ENCODE data around the gene ARL2BP.

ARL2BP gene

DNA sequence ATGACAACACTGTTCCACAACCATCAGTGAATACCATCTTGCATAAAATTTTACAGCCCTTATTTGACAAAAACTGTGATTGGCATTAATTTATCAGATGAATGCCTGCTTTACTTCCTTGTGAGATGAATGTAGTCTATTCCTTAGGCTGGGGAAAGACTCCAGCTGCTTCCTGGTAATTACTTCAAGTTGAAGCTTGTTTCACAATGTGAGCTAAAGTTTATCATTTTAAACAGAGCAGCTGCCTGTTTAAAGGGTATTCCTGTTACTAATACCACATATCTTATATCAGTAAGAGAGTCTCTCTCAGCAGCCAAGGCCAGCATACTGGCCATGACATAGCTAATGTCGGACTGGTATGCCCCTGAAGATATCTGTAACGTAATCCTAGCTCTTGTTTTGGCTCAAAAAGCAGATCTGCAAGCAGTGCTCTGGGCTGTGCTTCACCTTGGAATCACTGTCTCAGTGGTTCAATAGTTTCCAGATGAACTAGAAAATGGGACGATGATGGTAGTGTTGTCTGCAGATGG lies 13.2 kb upstream of the ARL2BP start:
- TF ChIP-seq, protein P1, sequence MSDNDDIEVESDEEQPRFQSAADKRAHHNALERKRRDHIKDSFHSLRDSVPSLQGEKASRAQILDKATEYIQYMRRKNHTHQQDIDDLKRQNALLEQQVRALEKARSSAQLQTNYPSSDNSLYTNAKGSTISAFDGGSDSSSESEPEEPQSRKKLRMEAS (IDR thresholded peaks at IDR 0.05), result no peak
- TF ChIP-seq, protein P2, sequence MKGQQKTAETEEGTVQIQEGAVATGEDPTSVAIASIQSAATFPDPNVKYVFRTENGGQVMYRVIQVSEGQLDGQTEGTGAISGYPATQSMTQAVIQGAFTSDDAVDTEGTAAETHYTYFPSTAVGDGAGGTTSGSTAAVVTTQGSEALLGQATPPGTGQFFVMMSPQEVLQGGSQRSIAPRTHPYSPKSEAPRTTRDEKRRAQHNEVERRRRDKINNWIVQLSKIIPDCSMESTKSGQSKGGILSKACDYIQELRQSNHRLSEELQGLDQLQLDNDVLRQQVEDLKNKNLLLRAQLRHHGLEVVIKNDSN (IDR thresholded peaks at IDR 0.05), result no peak
- TF ChIP-seq EGR1 (IDR thresholded peaks at IDR 0.05) (no peak), YY1 (IDR thresholded peaks at IDR 0.05; ENCODE audit: low read depth) (no peak), CEBPB (IDR thresholded peaks at IDR 0.05) (no peak), TEAD4 (IDR thresholded peaks at IDR 0.05) (no peak)

DNA sequence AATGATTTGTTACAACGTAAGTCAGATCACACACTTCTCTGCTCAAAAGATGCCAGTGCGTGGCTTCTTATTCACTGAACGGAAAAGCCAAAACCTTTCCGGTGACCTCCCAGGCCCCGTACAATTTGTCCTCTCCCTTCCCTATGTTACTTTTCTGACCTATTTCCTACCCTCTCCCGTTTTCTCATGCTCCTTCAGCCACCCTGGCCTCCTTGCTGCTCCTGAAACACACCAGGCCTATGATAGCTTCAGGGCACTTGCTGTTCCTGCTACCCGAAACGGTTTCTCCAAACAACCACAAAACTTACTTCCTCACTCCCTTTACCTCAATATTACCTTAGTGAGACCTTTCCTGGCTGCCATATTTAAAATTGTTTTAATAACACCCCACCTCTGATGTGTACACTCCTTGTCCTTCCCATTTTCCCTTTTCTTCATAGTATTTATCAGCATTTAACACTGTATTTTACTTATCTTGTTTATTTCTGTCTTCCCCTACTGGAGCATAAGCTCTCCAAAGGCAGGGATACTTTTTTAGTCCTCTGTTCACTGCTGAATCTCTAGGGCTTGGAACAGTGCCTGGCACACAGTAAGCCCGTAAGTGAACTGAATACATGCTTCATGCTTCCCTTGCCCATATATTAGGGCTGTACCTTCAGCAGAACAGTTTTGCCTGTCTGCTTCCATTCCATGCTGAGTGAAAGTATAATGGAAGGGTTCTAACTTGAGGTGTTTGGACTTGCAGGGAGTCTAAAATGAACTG lies 10.9 kb upstream of the ARL2BP start:
- no peak for TF ChIP-seq CREB1 (IDR thresholded peaks at IDR 0.05; ENCODE audit: low read depth)

DNA sequence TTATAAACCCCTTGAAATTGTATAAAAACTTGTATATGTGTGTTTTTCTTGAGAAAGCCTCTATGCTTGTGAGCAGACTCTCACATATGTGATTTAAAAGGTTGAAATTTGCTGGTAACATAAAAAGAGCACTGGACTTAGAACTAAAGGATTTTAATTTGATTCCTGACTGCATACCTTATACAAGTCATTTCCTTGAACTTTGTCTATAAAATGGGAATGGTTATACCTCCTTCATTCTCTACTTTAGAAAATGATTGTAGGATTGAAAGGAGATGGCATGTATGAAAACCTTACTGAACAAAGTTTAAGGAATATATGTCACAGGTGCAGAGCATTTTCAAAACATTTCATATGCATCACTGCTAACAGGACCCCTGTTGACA lies 10.4 kb upstream of the ARL2BP start:
- TF ChIP-seq RAD21 (IDR thresholded peaks at IDR 0.05; ENCODE audit: low read depth), result no peak
- no peak for TF ChIP-seq TEAD4 (IDR thresholded peaks at IDR 0.05)
- TF ChIP-seq ZBTB7A (IDR thresholded peaks at IDR 0.05; ENCODE audit: low read depth), result no peak
- TF ChIP-seq, protein P2 (IDR thresholded peaks at IDR 0.05), result no peak
- TF ChIP-seq TCF12 (IDR thresholded peaks at IDR 0.05; ENCODE audit: low read depth), result no peak
- no peak for TF ChIP-seq EGR1 (IDR thresholded peaks at IDR 0.05)
- TF ChIP-seq, protein P1 (IDR thresholded peaks at IDR 0.05), result no peak
- no peak for TF ChIP-seq FOXM1 (IDR thresholded peaks at IDR 0.05; ENCODE audit: borderline replicate concordance, low read depth)
- TF ChIP-seq YY1 (IDR thresholded peaks at IDR 0.05; ENCODE audit: low read depth), result no peak
- TF ChIP-seq CREB1 (IDR thresholded peaks at IDR 0.05; ENCODE audit: low read depth), result no peak

DNA sequence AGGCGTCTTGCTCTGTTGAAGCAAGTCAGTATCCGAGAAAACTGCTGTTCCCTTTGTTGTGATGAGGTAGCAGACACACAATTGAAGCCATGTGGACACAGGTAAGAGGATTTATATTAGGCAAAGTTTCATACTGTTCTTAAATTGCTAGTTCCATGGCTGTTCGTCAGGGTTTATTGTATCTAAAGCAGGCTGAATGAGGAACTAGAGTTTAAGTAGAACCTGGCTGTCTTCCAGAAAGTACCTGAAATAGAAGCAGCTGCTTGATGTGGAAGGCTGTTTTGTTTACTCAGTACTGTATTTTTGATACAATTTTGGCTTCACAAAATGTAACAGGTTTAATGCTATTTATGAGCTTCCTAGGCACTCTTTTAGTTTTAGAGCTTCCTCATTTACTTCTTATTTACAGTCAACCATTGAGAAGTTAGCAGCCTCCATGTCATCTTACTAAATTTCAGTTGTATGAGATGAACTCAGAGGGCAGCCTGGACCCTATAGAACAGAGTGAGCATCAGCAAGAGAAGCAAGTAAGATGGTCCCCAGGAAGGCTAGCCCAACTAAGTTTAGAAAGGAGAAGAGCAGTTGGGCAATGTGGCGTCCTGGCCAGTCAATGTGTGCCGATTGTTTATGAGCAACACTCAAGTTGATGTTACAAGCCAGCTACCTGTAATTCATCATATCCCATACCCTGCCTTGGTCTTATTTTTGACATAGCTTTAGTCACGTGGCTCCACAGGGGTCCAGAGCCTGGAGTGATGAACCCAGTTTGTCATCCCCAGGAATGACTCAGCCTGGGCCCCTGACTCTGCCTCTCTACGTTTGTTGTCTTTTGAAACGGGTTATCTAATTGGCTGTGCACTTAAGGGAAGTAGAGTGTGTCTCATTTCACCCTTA lies 9.7 kb upstream of the ARL2BP start:
- TF ChIP-seq FOXM1 (IDR thresholded peaks at IDR 0.05; ENCODE audit: borderline replicate concordance, low read depth) (no peak), EP300 (IDR thresholded peaks at IDR 0.05; ENCODE audit: borderline replicate concordance) (no peak), CEBPB (IDR thresholded peaks at IDR 0.05) (no peak), RAD21 (IDR thresholded peaks at IDR 0.05; ENCODE audit: low read depth) (no peak), TCF12 (IDR thresholded peaks at IDR 0.05; ENCODE audit: low read depth) (no peak), CREB1 (IDR thresholded peaks at IDR 0.05; ENCODE audit: low read depth) (no peak), NFIC (IDR thresholded peaks at IDR 0.05) (no peak), TEAD4 (IDR thresholded peaks at IDR 0.05) (no peak), TAF1 (IDR thresholded peaks at IDR 0.05; ENCODE audit: low read depth) (no peak), YY1 (IDR thresholded peaks at IDR 0.05; ENCODE audit: low read depth) (no peak), EGR1 (IDR thresholded peaks at IDR 0.05) (no peak), ZBTB7A (IDR thresholded peaks at IDR 0.05; ENCODE audit: low read depth) (no peak)
- TF ChIP-seq, protein P1 (IDR thresholded peaks at IDR 0.05), result no peak
- TF ChIP-seq, protein P2 (IDR thresholded peaks at IDR 0.05), result no peak
- TF ChIP-seq, protein P3, sequence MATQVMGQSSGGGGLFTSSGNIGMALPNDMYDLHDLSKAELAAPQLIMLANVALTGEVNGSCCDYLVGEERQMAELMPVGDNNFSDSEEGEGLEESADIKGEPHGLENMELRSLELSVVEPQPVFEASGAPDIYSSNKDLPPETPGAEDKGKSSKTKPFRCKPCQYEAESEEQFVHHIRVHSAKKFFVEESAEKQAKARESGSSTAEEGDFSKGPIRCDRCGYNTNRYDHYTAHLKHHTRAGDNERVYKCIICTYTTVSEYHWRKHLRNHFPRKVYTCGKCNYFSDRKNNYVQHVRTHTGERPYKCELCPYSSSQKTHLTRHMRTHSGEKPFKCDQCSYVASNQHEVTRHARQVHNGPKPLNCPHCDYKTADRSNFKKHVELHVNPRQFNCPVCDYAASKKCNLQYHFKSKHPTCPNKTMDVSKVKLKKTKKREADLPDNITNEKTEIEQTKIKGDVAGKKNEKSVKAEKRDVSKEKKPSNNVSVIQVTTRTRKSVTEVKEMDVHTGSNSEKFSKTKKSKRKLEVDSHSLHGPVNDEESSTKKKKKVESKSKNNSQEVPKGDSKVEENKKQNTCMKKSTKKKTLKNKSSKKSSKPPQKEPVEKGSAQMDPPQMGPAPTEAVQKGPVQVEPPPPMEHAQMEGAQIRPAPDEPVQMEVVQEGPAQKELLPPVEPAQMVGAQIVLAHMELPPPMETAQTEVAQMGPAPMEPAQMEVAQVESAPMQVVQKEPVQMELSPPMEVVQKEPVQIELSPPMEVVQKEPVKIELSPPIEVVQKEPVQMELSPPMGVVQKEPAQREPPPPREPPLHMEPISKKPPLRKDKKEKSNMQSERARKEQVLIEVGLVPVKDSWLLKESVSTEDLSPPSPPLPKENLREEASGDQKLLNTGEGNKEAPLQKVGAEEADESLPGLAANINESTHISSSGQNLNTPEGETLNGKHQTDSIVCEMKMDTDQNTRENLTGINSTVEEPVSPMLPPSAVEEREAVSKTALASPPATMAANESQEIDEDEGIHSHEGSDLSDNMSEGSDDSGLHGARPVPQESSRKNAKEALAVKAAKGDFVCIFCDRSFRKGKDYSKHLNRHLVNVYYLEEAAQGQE (IDR thresholded peaks at IDR 0.05; ENCODE audit: low read depth), result no peak

DNA sequence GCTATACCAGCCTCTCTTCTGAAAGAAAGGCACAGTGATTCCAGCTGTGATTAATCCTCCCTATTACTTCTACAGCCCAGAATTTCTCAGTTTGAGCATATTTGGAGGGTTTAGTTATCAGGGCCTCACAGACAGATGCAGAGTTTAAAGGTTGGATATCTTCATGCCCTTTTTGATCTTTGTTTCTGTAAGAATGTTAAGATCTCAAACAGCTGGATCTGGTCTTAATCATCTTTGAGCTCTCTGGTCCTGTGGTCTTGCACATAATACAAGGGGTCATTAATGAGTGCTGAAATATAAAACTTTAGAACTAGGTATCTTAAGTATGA lies 9.1 kb upstream of the ARL2BP start:
- TF ChIP-seq CREB1 (IDR thresholded peaks at IDR 0.05; ENCODE audit: low read depth), result no peak

DNA sequence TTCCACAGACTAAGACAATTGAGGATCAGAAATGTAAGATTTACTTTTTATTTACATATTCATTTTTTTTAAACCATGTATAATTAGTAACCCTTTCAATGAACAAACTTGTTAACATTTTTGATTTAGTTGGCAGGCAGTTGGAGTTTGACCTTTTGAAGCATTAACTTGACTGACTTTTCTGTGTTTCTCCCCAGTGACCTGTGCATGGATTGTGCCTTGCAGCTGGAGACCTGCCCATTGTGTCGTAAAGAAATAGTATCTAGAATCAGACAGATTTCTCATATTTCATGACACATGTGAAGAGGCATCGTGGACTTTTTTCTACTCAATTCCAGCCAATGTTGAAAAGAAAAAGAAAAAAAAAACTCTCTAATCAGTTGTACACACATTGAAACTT lies 6.4 kb upstream of the ARL2BP start:
- TF ChIP-seq, protein P3 (IDR thresholded peaks at IDR 0.05; ENCODE audit: low read depth), result no peak
- TF ChIP-seq EGR1 (IDR thresholded peaks at IDR 0.05) (no peak), NFIC (IDR thresholded peaks at IDR 0.05) (no peak), CREB1 (IDR thresholded peaks at IDR 0.05; ENCODE audit: low read depth) (no peak), FOXM1 (IDR thresholded peaks at IDR 0.05; ENCODE audit: borderline replicate concordance, low read depth) (no peak), EP300 (IDR thresholded peaks at IDR 0.05; ENCODE audit: borderline replicate concordance) (no peak), TCF12 (IDR thresholded peaks at IDR 0.05; ENCODE audit: low read depth) (no peak), ZBTB7A (IDR thresholded peaks at IDR 0.05; ENCODE audit: low read depth) (no peak), YY1 (IDR thresholded peaks at IDR 0.05; ENCODE audit: low read depth) (no peak), TEAD4 (IDR thresholded peaks at IDR 0.05) (no peak), TAF1 (IDR thresholded peaks at IDR 0.05; ENCODE audit: low read depth) (no peak), CEBPB (IDR thresholded peaks at IDR 0.05) (no peak), RAD21 (IDR thresholded peaks at IDR 0.05; ENCODE audit: low read depth) (no peak)
- TF ChIP-seq, protein P2 (IDR thresholded peaks at IDR 0.05), result no peak
- TF ChIP-seq, protein P1 (IDR thresholded peaks at IDR 0.05), result no peak

Data from Ishikawa (cell line).